ENCODE measurements around the gene TMEM187.
A peak's percentile ranks its signal among the peaks of the same experiment; 100 is the strongest.

Gene TMEM187

DNA sequence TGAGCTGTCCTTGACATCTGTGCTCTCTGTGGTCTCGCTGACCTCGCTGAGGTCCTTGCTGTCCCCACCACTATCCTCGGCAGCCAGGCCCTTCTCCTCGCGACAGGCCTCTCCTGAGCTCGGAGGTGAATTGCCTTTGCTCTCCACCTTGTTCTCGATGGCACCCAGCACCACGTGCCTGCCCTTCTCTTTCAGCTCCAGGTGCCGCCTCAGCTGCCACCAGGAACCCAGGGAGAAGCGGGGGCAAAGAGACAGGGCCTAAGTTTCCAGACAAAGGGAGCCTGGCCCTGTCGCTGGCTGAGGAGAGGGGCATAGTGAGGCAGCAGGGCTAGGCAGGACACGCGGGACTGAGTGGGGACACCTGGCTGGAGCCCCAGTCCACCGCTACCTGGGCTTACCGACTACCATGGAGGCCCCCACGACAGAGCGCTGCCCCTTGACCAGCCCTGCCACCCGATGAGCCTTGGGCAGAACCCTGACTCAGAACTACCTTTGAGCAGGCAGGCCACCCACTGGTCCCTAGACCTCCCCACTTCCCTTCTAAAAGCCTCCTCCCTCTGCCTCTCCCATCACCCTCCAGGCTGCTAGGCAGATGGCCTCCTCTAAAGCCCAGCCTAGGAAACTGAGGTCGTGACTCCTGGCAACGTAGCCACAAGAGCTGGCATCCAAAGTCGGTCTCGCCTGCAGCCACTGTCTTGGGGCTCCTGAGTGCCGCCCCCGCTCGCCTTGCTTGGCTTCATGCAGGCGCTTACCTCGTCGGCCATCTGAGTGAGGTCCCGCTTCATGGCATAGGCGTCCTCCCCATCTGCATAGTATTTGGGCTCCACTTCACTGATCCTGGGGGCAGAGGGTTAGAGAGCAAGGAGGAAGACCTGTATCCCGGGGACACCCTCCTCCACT lies 42.3 kb upstream of the TMEM187 start:
- 96% methylated on average over 29 of the region's 31 CpGs for WGBS (ENCODE audit: insufficient coverage)
- Histone ChIP-seq H3K27ac (ENCODE audit: insufficient read depth in 1 of 2, low read depth in 1 of 2, low read length in 2 of 2, poor library complexity in 1 of 2, severe bottlenecking in 2 of 2) (peak overlapping the region in 1 of 2 experiments; percentile 50), H3K4me3 (ENCODE audit: control insufficient read depth in 1 of 7, extremely low read depth in 1 of 7, insufficient read depth in 4 of 7, low read depth in 2 of 7, low read length in 6 of 7) (no peak overlapping the region), H3K27me3 (replicated peaks in 2 of 5; ENCODE audit: control insufficient read depth in 4 of 5, insufficient read depth in 5 of 5, low read length in 4 of 5) (peaks cover 0 to 22% (median 0%) of the 10 kb centered on the region in 5 experiments), H3K36me3 (ENCODE audit: control insufficient read depth in 4 of 4, insufficient read depth in 4 of 4, low read length in 3 of 4) (peaks cover 0 to 33% (median 17%) of the 10 kb centered on the region in 4 experiments), H3K4me1 (ENCODE audit: control extremely low read depth in 1 of 4, control insufficient read depth in 4 of 4, insufficient read depth in 4 of 4, low read length in 3 of 4) (peaks cover 1 to 55% (median 34%) of the 10 kb centered on the region in 4 experiments), H3K9me3 (ENCODE audit: control extremely low read depth in 1 of 5, control insufficient read depth in 4 of 5, insufficient read depth in 2 of 5, low read depth in 1 of 5, low read length in 4 of 5) (no peaks in the 10 kb centered on the region)
- DNase-seq, result no peak
- ChIA-PET CTCF (interaction anchor here (19.1 kb wide), 1 partner anchor 15 kb away, joined by 482 read pairs; the partner anchor contains the start of gene RENBP), POLR2A (no interaction called here)

DNA sequence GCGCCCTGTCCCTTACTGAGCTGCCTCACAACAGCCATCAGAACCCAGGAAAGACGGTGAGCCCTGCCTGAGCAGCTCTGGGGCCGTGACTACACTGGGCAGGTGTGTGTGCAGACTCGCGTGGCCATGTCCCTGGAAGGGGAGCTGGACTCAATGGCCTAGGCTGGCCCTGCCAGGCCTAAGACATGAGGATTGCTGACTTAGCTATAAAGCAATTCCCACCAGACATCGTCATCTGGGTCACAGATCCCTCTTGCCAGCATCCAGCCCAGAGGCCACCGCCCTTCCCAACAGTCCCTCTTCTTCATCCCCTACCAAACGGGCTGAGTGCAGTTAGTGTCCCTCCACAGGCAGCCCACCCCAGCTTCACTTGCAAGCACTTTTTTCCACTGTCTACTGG lies 41.4 kb upstream of the TMEM187 start:
- Histone ChIP-seq H3K9me3 (ENCODE audit: control extremely low read depth in 1 of 5, control insufficient read depth in 4 of 5, insufficient read depth in 2 of 5, low read depth in 1 of 5, low read length in 4 of 5) (no peaks in the 10 kb centered on the region), H3K4me1 (ENCODE audit: control extremely low read depth in 1 of 4, control insufficient read depth in 4 of 4, insufficient read depth in 4 of 4, low read length in 3 of 4) (peaks cover 0 to 47% (median 28%) of the 10 kb centered on the region in 4 experiments), H3K36me3 (ENCODE audit: control insufficient read depth in 4 of 4, insufficient read depth in 4 of 4, low read length in 3 of 4) (peaks cover 0 to 33% (median 17%) of the 10 kb centered on the region in 4 experiments), H3K4me3 (ENCODE audit: control insufficient read depth in 1 of 7, extremely low read depth in 1 of 7, insufficient read depth in 4 of 7, low read depth in 2 of 7, low read length in 6 of 7) (no peak overlapping the region), H3K27me3 (replicated peaks in 2 of 5; ENCODE audit: control insufficient read depth in 4 of 5, insufficient read depth in 5 of 5, low read length in 4 of 5) (peaks cover 0 to 25% (median 0%) of the 10 kb centered on the region in 5 experiments), H3K27ac (ENCODE audit: insufficient read depth in 1 of 2, low read depth in 1 of 2, low read length in 2 of 2, poor library complexity in 1 of 2, severe bottlenecking in 2 of 2) (no peak overlapping the region)
- WGBS (ENCODE audit: insufficient coverage), result 88% methylated on average over 5 of the region's 8 CpGs
- ChIA-PET CTCF (interaction anchor here (19.1 kb wide), 1 partner anchor 14 kb away, joined by 482 read pairs; the partner anchor contains the start of gene RENBP), POLR2A (no interaction called here)
- no peak for DNase-seq

DNA sequence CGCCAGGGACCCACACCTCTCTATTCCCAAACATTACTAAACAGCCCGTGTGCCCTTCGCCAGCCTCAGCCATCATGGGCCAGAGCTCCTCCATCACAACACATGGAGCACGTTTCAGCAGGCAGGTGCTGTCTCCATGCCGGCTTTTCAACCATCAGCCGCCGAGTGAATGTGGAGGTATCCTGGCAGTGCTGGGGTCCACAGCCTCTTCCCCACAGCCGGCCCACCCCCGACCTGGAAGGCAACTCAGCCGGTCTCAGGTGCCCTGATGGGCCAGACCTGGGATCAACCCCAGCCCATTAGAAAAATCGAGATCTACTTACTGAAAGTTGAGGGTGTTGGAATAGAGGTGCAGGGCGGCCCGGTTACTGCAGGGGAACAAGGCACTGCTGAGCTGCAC lies 40.8 kb upstream of the TMEM187 start:
- CTCF ChIA-PET, result interaction anchor here (19.1 kb wide), 1 partner anchor 13 kb away, joined by 482 read pairs; the partner anchor contains the start of gene RENBP

DNA sequence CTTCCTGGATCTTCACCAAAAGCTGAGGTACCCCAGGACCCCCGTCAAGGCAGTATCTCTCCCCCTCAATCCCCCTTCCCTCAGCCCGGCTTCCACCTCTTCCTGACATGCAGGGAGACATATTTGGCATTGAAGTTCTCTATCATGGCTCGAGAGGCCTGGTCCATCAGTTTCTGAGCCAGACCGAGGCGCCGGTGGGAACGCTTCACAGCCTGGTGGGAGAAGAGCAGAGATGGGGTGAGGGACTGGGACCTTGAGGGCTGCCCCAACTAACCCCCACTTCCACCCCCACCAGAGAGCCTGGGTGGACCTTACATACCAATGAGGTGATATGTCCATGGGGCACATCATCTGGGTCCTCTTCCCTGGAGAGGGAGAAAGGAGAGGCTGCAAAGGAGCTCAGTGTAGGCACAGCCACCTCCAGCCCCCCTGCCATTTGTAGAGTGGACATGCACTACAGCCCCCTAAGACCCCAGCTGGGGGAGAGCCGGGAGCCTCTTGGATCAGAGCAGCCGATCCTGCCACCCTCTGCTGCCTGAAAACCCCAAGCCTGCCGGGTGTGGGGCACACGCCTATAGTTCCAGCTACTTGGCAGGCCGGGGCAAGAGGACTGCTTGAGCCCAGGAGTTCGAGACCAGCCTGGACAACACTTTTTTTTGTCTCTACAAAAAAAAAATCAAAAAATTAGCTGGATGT lies 40.2 kb upstream of the TMEM187 start:
- no peak overlapping the region for H3K4me3 ChIP-seq (ENCODE audit: control insufficient read depth in 1 of 7, extremely low read depth in 1 of 7, insufficient read depth in 4 of 7, low read depth in 2 of 7, low read length in 6 of 7)
- POLR2A ChIA-PET, result no interaction called here
- H3K36me3 ChIP-seq (ENCODE audit: control insufficient read depth in 4 of 4, insufficient read depth in 4 of 4, low read length in 3 of 4), result peaks cover 0 to 33% (median 17%) of the 10 kb centered on the region in 4 experiments
- WGBS (ENCODE audit: insufficient coverage), result 100% methylated on average over 5 of the region's 13 CpGs
- H3K27me3 ChIP-seq (replicated peaks in 2 of 5; ENCODE audit: control insufficient read depth in 4 of 5, insufficient read depth in 5 of 5, low read length in 4 of 5), result peaks cover 0 to 25% (median 0%) of the 10 kb centered on the region in 5 experiments
- no peak overlapping the region for H3K27ac ChIP-seq (ENCODE audit: insufficient read depth in 1 of 2, low read depth in 1 of 2, low read length in 2 of 2, poor library complexity in 1 of 2, severe bottlenecking in 2 of 2)
- CTCF ChIA-PET, result interaction anchor here (2.2 to 19.1 kb wide), 2 partner anchors 8 to 12 kb away, joined by 14 to 482 read pairs; partner anchors contain the start of gene RENBP
- no peaks in the 10 kb centered on the region for H3K9me3 ChIP-seq (ENCODE audit: control extremely low read depth in 1 of 5, control insufficient read depth in 4 of 5, insufficient read depth in 2 of 5, low read depth in 1 of 5, low read length in 4 of 5)
- H3K4me1 ChIP-seq (ENCODE audit: control extremely low read depth in 1 of 4, control insufficient read depth in 4 of 4, insufficient read depth in 4 of 4, low read length in 3 of 4), result peaks cover 0 to 37% (median 18%) of the 10 kb centered on the region in 4 experiments
- no peak for DNase-seq

More for the DNA sequence above, 40.8 kb upstream of the TMEM187 start:
- POLR2A ChIA-PET, result no interaction called here
- Histone ChIP-seq H3K27ac (ENCODE audit: insufficient read depth in 1 of 2, low read depth in 1 of 2, low read length in 2 of 2, poor library complexity in 1 of 2, severe bottlenecking in 2 of 2) (no peak overlapping the region), H3K4me1 (ENCODE audit: control extremely low read depth in 1 of 4, control insufficient read depth in 4 of 4, insufficient read depth in 4 of 4, low read length in 3 of 4) (peaks cover 0 to 43% (median 23%) of the 10 kb centered on the region in 4 experiments), H3K36me3 (ENCODE audit: control insufficient read depth in 4 of 4, insufficient read depth in 4 of 4, low read length in 3 of 4) (peaks cover 0 to 33% (median 17%) of the 10 kb centered on the region in 4 experiments), H3K9me3 (ENCODE audit: control extremely low read depth in 1 of 5, control insufficient read depth in 4 of 5, insufficient read depth in 2 of 5, low read depth in 1 of 5, low read length in 4 of 5) (no peaks in the 10 kb centered on the region), H3K4me3 (ENCODE audit: control insufficient read depth in 1 of 7, extremely low read depth in 1 of 7, insufficient read depth in 4 of 7, low read depth in 2 of 7, low read length in 6 of 7) (no peak overlapping the region), H3K27me3 (replicated peaks in 2 of 5; ENCODE audit: control insufficient read depth in 4 of 5, insufficient read depth in 5 of 5, low read length in 4 of 5) (peaks cover 0 to 25% (median 0%) of the 10 kb centered on the region in 5 experiments)
- WGBS (ENCODE audit: insufficient coverage), result 90% methylated on average over 13 of the region's 13 CpGs
- DNase-seq, result no peak

- peaks cover 0 to 27% (median 12%) of the 10 kb centered on the region in 4 experiments for H3K4me1 ChIP-seq (ENCODE audit: control extremely low read depth in 1 of 4, control insufficient read depth in 4 of 4, insufficient read depth in 4 of 4, low read length in 3 of 4)
- WGBS (ENCODE audit: insufficient coverage), result 79% methylated on average over 6 of the region's 7 CpGs
- peaks cover 0 to 33% (median 17%) of the 10 kb centered on the region in 4 experiments for H3K36me3 ChIP-seq (ENCODE audit: control insufficient read depth in 4 of 4, insufficient read depth in 4 of 4, low read length in 3 of 4)
- H3K9me3 ChIP-seq (ENCODE audit: control extremely low read depth in 1 of 5, control insufficient read depth in 4 of 5, insufficient read depth in 2 of 5, low read depth in 1 of 5, low read length in 4 of 5), result no peaks in the 10 kb centered on the region
- POLR2A ChIA-PET, result no interaction called here
- H3K27ac ChIP-seq (ENCODE audit: insufficient read depth in 1 of 2, low read depth in 1 of 2, low read length in 2 of 2, poor library complexity in 1 of 2, severe bottlenecking in 2 of 2), result peak overlapping the region in 1 of 2 experiments; percentile 43
- DNase-seq, result no peak
- CTCF ChIA-PET, result interaction anchor here (2.2 to 19.1 kb wide), 2 partner anchors 10 to 11 kb away, joined by 14 to 482 read pairs; partner anchors contain the start of gene RENBP
- H3K4me3 ChIP-seq (ENCODE audit: control insufficient read depth in 1 of 7, extremely low read depth in 1 of 7, insufficient read depth in 4 of 7, low read depth in 2 of 7, low read length in 6 of 7), result peak overlapping the region in 6 of 7 experiments; percentile 54 to 78 (median 66)
- H3K27me3 ChIP-seq (replicated peaks in 2 of 5; ENCODE audit: control insufficient read depth in 4 of 5, insufficient read depth in 5 of 5, low read length in 4 of 5), result peaks cover 0 to 29% (median 0%) of the 10 kb centered on the region in 5 experiments
Observed at GRCh38 chrX:153933748-153934147, 38.8 kb upstream of the TMEM187 start.

GRCh38 chrX:153934148-153934761 lies 38.3 kb upstream of the TMEM187 start:
- CTCF ChIA-PET, result interaction anchor here (2.2 to 19.1 kb wide), 2 partner anchors 10 to 11 kb away, joined by 14 to 482 read pairs; partner anchors contain the start of gene RENBP

More at GRCh38 chrX:153934148-153934761, 38.3 kb upstream of the TMEM187 start:
- peaks cover 0 to 22% (median 9%) of the 10 kb centered on the region in 4 experiments for H3K4me1 ChIP-seq (ENCODE audit: control extremely low read depth in 1 of 4, control insufficient read depth in 4 of 4, insufficient read depth in 4 of 4, low read length in 3 of 4)
- H3K4me3 ChIP-seq (ENCODE audit: control insufficient read depth in 1 of 7, extremely low read depth in 1 of 7, insufficient read depth in 4 of 7, low read depth in 2 of 7, low read length in 6 of 7), result peak overlapping the region; percentile 52 to 78 (median 63)
- no peak for DNase-seq
- H3K36me3 ChIP-seq (ENCODE audit: control insufficient read depth in 4 of 4, insufficient read depth in 4 of 4, low read length in 3 of 4), result peaks cover 0 to 31% (median 17%) of the 10 kb centered on the region in 4 experiments
- POLR2A ChIA-PET, result interaction anchor here (1.0 kb wide), 1 partner anchor 13 kb away, joined by 3 read pairs; no protein-coding TSS in a partner anchor
- H3K9me3 ChIP-seq (ENCODE audit: control extremely low read depth in 1 of 5, control insufficient read depth in 4 of 5, insufficient read depth in 2 of 5, low read depth in 1 of 5, low read length in 4 of 5), result no peaks in the 10 kb centered on the region
- peaks cover 0 to 30% (median 0%) of the 10 kb centered on the region in 5 experiments for H3K27me3 ChIP-seq (replicated peaks in 2 of 5; ENCODE audit: control insufficient read depth in 4 of 5, insufficient read depth in 5 of 5, low read length in 4 of 5)
- WGBS (ENCODE audit: insufficient coverage), result 32% methylated on average over 25 of the region's 33 CpGs
- H3K27ac ChIP-seq (ENCODE audit: insufficient read depth in 1 of 2, low read depth in 1 of 2, low read length in 2 of 2, poor library complexity in 1 of 2, severe bottlenecking in 2 of 2), result peak overlapping the region in 1 of 2 experiments; percentile 43

All from common myeloid progenitor, CD34-positive (primary cell).